ENCODE measurements around the gene SHISA5.
"Not testable (repeated sequence)": the region's sequence is repeated elsewhere in the genome, so short reads cannot be mapped to it uniquely, and the experiment has no call there.

SHISA5 gene, protein sequence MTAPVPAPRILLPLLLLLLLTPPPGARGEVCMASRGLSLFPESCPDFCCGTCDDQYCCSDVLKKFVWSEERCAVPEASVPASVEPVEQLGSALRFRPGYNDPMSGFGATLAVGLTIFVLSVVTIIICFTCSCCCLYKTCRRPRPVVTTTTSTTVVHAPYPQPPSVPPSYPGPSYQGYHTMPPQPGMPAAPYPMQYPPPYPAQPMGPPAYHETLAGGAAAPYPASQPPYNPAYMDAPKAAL

GRCh38 chr3:48504051-48504946, at the start of gene SHISA5:
Gene SHISA5 (minus strand): TSS chr3:48504174. CDS start chr3:48504094, 80 bp downstream.
- peak; percentile 76 for DNase-seq (ENCODE audit: low spot score)

GRCh38 chr3:48553361-48553760, 49.4 kb upstream of the SHISA5 start:
- no peak for DNase-seq (ENCODE audit: low spot score)

- DNase-seq (ENCODE audit: low spot score): no peak
Observed at GRCh38 chr3:48552111-48552951, 48.4 kb upstream of the SHISA5 start.

DNA sequence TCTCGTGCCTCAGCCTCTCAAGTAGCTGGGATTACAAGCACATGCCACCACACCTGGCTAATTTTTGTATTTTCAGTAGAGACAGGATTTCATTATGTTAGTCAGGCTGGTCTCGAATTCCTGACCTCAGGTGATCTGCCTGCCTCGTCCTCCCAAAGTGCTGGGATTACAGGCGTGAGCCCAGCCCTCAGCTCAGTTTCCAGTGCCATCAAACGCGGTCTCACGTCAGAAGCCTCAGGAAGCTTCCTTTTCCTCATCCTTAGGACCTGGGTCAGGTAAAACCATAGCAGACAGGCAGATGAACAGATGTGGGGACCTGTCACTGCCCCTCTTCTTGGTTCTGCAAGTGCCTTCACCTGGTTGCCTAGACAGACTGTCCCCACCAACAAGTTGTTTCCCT, 47.7 kb upstream of the SHISA5 start:
- DNase-seq (ENCODE audit: low spot score): not testable (repeated sequence)

DNA sequence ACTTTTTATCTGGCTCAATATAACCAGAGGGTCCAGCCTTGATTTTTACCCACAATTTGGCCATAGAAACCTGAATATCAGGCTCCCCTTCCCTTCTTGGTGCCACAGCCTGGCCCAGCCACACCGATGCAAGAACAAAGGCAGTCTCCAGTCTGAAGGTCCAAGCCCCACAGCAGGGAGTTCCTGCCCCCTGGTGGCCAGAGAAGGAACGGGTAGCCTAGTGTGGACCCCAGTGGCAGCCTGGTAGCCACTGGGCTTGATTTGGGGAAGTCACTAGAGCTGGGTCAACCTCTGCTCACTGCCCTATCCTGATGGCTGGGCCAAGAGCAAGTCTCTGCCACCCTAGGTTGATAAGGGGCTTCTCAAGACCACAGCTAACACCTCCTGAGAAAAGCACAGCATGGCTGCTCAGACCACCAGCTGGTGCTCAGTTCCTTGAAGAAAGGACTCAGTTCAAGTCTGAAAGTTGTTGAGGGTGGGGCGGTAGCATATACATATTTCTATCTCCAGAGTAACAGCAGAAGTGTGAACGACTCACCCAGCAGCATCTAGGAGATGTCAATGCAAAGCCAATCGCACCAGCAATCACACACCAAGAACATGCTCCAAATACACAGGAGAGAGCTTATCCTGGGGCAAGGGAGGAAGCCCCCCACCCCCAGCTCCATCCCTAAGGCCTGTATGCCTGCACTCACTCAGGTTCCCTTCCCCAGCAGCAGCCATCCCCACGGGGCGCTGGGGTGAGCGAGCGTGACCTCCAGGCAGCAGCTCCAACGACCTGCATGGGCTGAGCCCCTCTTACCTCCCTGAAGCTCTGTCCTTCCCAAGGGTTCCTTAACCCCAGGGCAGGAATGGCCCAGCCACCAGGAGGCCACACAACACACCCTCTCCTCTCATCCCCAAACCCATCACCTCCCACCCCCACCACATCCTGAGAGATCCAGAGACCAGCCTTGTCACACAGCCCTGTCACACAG, 45.0 kb upstream of the SHISA5 start:
- peak; percentile 84 for DNase-seq (ENCODE audit: low spot score)

DNA sequence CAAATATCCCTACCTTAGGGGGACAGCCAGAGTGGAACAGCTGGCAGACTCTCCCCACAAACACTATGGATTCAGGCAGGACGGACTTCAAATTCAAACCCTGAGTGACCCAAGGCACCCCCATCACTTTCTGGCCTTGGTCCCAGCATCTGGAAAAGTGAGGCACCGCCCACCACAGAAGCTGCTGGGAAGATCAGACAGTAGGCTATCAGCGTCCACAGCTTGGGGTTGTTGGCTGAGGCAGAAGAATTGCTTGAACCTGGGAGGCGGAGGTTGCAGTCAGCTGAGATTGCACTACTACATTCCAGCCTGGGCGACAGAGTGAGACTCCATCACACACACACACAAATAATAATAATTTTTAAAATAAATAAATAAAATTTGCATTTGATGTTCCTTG, 44.2 kb upstream of the SHISA5 start:
- DNase-seq (ENCODE audit: low spot score): no peak

DNA sequence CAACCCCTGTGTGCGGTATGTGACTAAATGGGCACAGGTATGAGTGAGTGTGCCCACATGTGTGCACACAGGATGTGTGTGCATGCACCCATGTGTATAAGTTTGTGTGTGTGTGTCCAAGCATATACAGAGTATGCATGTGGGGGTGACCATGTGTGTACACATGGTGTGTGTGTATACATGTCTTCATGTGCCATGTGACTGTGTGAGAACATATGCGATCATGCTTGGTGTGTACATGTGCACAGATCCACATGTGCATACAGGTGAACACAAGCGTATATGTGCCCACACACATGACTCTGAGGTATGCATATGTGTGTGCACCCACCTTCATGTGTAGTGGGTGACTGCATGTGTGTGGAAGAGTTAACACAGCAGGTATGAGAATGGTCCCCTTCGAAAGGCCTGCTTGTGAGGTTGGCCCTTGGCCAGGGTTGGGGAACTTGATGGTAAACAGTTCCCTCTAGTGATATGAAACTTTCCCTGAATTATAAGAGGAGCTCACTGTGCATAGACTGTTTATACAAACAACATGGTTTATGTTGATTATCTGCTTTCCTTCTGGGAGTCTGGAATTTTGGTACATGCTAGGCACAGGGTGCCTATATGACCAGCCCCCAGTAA, 42.3 kb upstream of the SHISA5 start:
- no peak for DNase-seq (ENCODE audit: low spot score)

GRCh38 chr3:48544141-48544540, 40.2 kb upstream of the SHISA5 start:
- DNase-seq (ENCODE audit: low spot score): no peak

DNA sequence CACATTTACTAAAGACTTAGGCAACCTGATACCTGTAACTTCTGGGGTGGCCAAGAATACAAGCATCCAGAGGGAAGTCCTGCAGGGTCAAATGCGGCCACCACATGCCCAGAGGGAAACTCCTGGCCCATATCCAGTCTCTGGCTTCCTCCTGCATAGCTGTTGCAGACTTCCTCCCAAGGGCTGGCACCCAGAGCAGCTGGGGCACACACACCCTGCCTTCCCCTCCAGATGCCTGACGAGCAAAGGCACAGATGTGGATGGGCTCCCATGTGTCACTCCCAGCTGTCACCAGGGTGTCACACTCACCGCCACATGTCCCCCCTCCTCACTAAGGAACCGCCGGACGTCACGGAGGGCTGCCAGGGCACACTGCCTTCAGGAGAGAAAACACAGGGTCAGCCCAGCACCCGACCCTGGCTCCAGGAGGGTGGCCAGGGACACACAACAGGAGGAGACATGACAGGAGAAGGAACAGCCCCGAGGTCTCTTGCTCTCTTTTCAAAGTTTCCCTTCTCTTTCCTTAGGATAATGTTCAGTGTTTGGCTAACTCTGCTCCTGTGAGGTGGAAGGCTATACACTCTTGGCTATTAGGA, 39.4 kb upstream of the SHISA5 start:
- DNase-seq (ENCODE audit: low spot score): peak; percentile 43

GRCh38 chr3:48538451-48538850, 34.5 kb upstream of the SHISA5 start:
- DNase-seq (ENCODE audit: low spot score): no peak

DNA sequence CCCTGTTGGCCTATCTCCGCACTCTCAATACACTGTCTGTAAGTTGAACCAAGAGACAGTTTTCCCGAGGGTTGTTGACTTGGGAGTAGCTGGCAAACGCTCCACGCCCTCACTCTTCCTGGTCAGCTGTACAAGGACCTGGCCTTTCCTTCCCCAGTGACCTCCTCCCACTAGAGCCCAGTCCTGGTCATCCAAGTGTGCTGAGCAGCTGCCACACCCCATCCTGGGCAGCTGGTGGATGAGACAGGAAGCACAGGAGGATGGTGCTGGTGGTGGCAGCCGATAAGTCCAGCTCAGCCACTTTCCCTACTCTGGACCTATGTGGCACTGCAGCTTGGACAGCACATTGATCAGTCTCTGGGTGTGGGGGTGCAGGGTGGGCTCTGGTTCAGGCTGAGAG, 32.8 kb upstream of the SHISA5 start:
- DNase-seq (ENCODE audit: low spot score): no peak

- DNase-seq (ENCODE audit: low spot score): no peak
Observed at GRCh38 chr3:48536116-48536515, 32.1 kb upstream of the SHISA5 start.

GRCh38 chr3:48535578-48535977, 31.6 kb upstream of the SHISA5 start:
- DNase-seq (ENCODE audit: low spot score): no peak

GRCh38 chr3:48532977-48533337, 29.0 kb upstream of the SHISA5 start:
- DNase-seq (ENCODE audit: low spot score): no peak

GRCh38 chr3:48532271-48532976, 28.4 kb upstream of the SHISA5 start:
- no peak for DNase-seq (ENCODE audit: low spot score)

DNA sequence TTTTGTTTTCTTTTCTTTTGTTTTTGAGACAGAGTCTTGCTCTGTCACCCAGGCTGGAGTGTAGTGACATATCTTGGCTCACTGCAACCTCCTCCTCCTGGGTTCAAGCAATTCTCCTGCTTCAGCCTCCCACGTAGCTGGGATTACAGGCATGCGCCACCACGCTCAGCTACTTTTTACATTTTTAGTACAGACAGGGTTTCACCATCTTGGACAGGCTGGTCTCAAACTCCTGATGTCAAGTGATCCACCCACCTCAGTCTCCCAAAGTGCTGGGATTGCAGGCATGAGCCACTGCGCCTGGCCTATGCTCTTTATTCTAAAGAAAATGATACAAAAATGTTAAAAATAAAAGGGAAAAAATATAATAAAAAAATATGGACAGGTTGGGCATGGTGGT, 26.7 kb upstream of the SHISA5 start:
- DNase-seq (ENCODE audit: low spot score): not testable (repeated sequence)

GRCh38 chr3:48528754-48529153, 24.8 kb upstream of the SHISA5 start:
- DNase-seq (ENCODE audit: low spot score): no peak

DNA sequence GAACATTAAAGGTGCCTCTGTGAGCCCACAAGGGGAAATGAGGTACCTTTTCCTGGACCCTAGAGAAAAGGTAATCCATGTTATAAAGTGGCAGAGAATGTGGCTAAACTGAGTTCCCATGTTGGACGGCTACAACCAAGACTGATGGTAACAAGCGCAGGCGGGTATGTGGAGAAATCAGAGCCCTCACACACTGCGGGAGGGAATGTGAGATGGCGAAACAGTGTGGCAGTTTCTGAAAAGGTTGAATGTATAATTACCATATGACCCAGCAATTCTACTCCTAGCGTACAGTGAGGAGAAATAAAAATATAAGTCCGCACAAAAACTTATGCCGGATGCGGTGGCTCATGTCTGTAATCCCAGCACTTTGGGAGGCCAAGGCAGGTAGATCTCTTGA, 24.1 kb upstream of the SHISA5 start:
- DNase-seq (ENCODE audit: low spot score): no peak

DNA sequence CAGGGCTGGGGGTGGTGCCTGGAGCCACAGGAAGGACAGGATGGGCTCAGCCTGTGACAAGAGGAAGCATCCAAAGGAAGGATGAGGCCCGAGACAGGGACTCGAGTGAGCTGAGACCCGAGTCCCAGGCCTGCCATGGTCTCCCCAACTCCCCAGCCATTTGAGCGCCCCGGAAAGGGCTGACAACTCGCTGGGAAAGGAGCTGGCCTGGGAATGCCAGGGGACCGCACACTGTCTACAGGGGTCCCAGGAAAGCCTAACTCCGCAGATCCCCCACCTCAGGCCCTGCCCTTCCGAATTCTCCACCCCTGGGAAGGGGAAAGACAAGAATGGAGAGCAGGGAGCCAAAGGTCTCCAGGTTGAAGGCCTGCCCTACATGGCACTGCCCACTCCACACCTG, 21.0 kb upstream of the SHISA5 start:
- no peak for DNase-seq (ENCODE audit: low spot score)

DNA sequence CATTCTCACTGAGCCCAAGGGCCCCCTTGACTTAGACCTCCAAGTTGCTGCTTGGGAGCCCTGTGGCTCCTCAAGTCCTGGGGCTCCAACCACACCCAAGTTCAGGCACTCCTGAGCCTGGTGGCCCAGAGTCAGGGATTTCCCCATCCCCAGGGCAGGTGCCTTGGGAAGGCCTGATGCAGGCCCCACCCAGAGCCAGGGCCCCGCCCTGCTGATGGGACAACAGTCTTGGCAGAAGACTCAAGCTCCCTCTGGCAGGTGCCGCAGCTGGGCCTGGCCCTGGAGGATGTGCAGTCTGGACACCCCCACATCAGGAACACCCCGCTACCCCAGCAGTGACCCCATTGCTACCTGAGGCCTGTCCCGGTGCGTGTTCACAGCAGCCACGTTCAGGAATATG, 17.7 kb upstream of the SHISA5 start:
- no peak for DNase-seq (ENCODE audit: low spot score)
